Measurements from ENCODE around the gene CELF1.

The CELF1 gene

GRCh38 chr11:47592970-47593369 is 40.0 kb upstream of the CELF1 start:
- DNase-seq (ENCODE audit: low spot score), result no peak
- in situ Hi-C loops (cut with MboI; ENCODE audit: low sequenced_read_pairs, unreplicated experiment), result no loop called here
- TF ChIP-seq CTCF (IDR thresholded peaks at IDR 0.05; ENCODE audit: borderline replicate concordance, control extremely low read depth, extremely low read depth, insufficient read depth, missing control alignments), result no peak

- DNase-seq (ENCODE audit: low spot score), result no peak
- TF ChIP-seq CTCF (IDR thresholded peaks at IDR 0.05; ENCODE audit: borderline replicate concordance, control extremely low read depth, extremely low read depth, insufficient read depth, missing control alignments), result no peak
- in situ Hi-C loops (cut with MboI; ENCODE audit: low sequenced_read_pairs, unreplicated experiment), result no loop called here
These were observed 39.3 kb upstream of the CELF1 start for GRCh38 chr11:47592251-47592650.

GRCh38 chr11:47591764-47592163 is 38.8 kb upstream of the CELF1 start:
- in situ Hi-C loops (cut with MboI; ENCODE audit: low sequenced_read_pairs, unreplicated experiment), result no loop called here
- no peak for DNase-seq (ENCODE audit: low spot score)
- no peak for TF ChIP-seq CTCF (IDR thresholded peaks at IDR 0.05; ENCODE audit: borderline replicate concordance, control extremely low read depth, extremely low read depth, insufficient read depth, missing control alignments)

- in situ Hi-C loops (cut with MboI; ENCODE audit: low sequenced_read_pairs, unreplicated experiment), result no loop called here
- DNase-seq (ENCODE audit: low spot score), result no peak
- no peak for TF ChIP-seq CTCF (IDR thresholded peaks at IDR 0.05; ENCODE audit: borderline replicate concordance, control extremely low read depth, extremely low read depth, insufficient read depth, missing control alignments)
These were observed 37.3 kb upstream of the CELF1 start for GRCh38 chr11:47589977-47590861.

GRCh38 chr11:47589584-47589976 is 36.6 kb upstream of the CELF1 start:
- in situ Hi-C loops (cut with MboI; ENCODE audit: low sequenced_read_pairs, unreplicated experiment), result no loop called here
- DNase-seq (ENCODE audit: low spot score), result no peak
- no peak for TF ChIP-seq CTCF (IDR thresholded peaks at IDR 0.05; ENCODE audit: borderline replicate concordance, control extremely low read depth, extremely low read depth, insufficient read depth, missing control alignments)

- no peak for DNase-seq (ENCODE audit: low spot score)
- TF ChIP-seq CTCF (IDR thresholded peaks at IDR 0.05; ENCODE audit: borderline replicate concordance, control extremely low read depth, extremely low read depth, insufficient read depth, missing control alignments), result no peak
- in situ Hi-C loops (cut with MboI; ENCODE audit: low sequenced_read_pairs, unreplicated experiment), result no loop called here
These were observed 36.2 kb upstream of the CELF1 start for GRCh38 chr11:47589118-47589517.

All from GM13976 (cell line).